Caco-2 (cell line): ENCODE data around the gene FAM131B. TPM values are rescaled to one million over a fixed set of nuclear protein-coding genes. Genes with fewer than 3 reads are reported as not detected.

Experiments
- BruUV-seq: library from RNA; stranded (reverse); fragments of 400-500 nt; replicated peaks from 2 replicates; lab custom pipeline; 2021; lab: Mats Ljungman, UMichigan
- CTCF ChIA-PET: fragments of 300-600 bp; sonication (Branson Sonifier 250); formaldehyde crosslinking; loops from one replicate; lab custom pipeline; 2022; ENCODE audit warnings: antibody characterized with exemption; lab: Charles Lee
- POLR2A ChIA-PET: fragments of 300-600 bp; sonication (Branson Sonifier 250); formaldehyde crosslinking; loops from one replicate; lab custom pipeline; 2022; ENCODE audit warnings: antibody characterized with exemption; lab: Charles Lee
- DNase-seq, 2 experiments: peaks; one replicate each; pipeline versions ENCODE4 v3.0.0 to v3.0.0-alpha.2; 2020 to 2022
- H3K27me3 ChIP-seq: replicated peaks from 2 replicates; pipeline ENCODE4 v1.6.0; 2011; ENCODE audit warnings: low read length; ENCODE audit not compliant: control insufficient read depth, insufficient read depth
- H3K36me3 ChIP-seq: 2 replicates; pipeline ENCODE4 v1.5.1; 2011; ENCODE audit warnings: low read length; ENCODE audit not compliant: control insufficient read depth, insufficient read depth
- H3K4me1 ChIP-seq: fragments of 250-450 bp; sonication (Bioruptor Pico); 2 replicates; pipeline ENCODE4 v1.5.1; 2020; ENCODE audit warnings: mild to moderate bottlenecking
- H3K4me3 ChIP-seq: 2 replicates; pipeline ENCODE4 v1.5.1; 2011; ENCODE audit warnings: low read depth, mild to moderate bottlenecking, control low read depth, low read length
- H3K9me3 ChIP-seq: fragments of 250-450 bp; sonication (Bioruptor Pico); 2 replicates; pipeline ENCODE4 v1.5.1; 2020; ENCODE audit warnings: mild to moderate bottlenecking, moderate library complexity
- H3K27ac Mint-ChIP-seq: one replicate; pipeline ENCODE4 v1.8.0; 2022; ENCODE audit warnings: mixed read lengths; ENCODE audit not compliant: unreplicated experiment
- H3K27me3 Mint-ChIP-seq: one replicate; pipeline ENCODE4 v1.8.0; 2022; ENCODE audit warnings: mixed read lengths; ENCODE audit not compliant: insufficient read depth, unreplicated experiment
- H3K36me3 Mint-ChIP-seq: one replicate; pipeline ENCODE4 v1.8.0; 2022; ENCODE audit warnings: mild to moderate bottlenecking, mixed read lengths; ENCODE audit not compliant: insufficient read depth, unreplicated experiment
- H3K4me1 Mint-ChIP-seq: one replicate; pipeline ENCODE4 v1.8.0; 2022; ENCODE audit warnings: low read depth, mixed read lengths; ENCODE audit not compliant: unreplicated experiment
- H3K4me3 Mint-ChIP-seq: one replicate; pipeline ENCODE4 v1.8.0; 2022; ENCODE audit warnings: mild to moderate bottlenecking, moderate library complexity, mixed read lengths; ENCODE audit not compliant: unreplicated experiment
- H3K9me3 Mint-ChIP-seq: one replicate; pipeline ENCODE4 v1.8.0; 2022; ENCODE audit warnings: mixed read lengths; ENCODE audit not compliant: unreplicated experiment
- CTCF ChIP-seq, 2 experiments: fragments of 200-600 bp in 1 of 2; IDR thresholded peaks; 1 replicate in 1 of 2; 2 replicates in 1 of 2; pipeline versions ENCODE4 v1.5.1 to v1.8.0; 2011 to 2022; ENCODE audit warnings: antibody characterized with exemption in 1 of 2, control low read depth in 1 of 2, inconsistent platforms in 1 of 2, low read depth in 1 of 2, low read length in 1 of 2, mild to moderate bottlenecking in 1 of 2, moderate library complexity in 1 of 2; ENCODE audit not compliant: insufficient read depth in 1 of 2, severe bottlenecking in 1 of 2, unreplicated experiment in 1 of 2
- intact Hi-C: fragments of 100-400 bp; cut with micrococcal nuclease; formaldehyde crosslinking; loops from one replicate; pipeline ENCODE4 v1.10.0; 2022; ENCODE audit not compliant: unreplicated experiment
- total RNA-seq: library from RNA; stranded (reverse); gene quantifications from 2 replicates; pipeline ENCODE4 v1.2.3, GENCODE V29; 2022

FAM131B gene
- total RNA-seq, 1 experiment from 2014 or later = 22.3 TPM

- no peaks in the 10 kb centered on the region for H3K27me3 Mint-ChIP-seq
- peaks cover 64% of the 10 kb centered on the region for H3K36me3 Mint-ChIP-seq
- no peaks in the 10 kb centered on the region for H3K9me3 Mint-ChIP-seq
- ChIA-PET CTCF (no interaction called here), POLR2A (no interaction called here)
- H3K4me3 Mint-ChIP-seq = no peak overlapping the region
- H3K4me1 ChIP-seq = peaks cover 16% of the 10 kb centered on the region; the same call in 1 of the 2 replicates
- no peaks in the 10 kb centered on the region for H3K27me3 ChIP-seq
- no TSS peak for BruUV-seq
- no peaks in the 10 kb centered on the region for H3K9me3 ChIP-seq
- intact Hi-C loops = no loop called here
- peak overlapping the region; percentile 3 for H3K27ac Mint-ChIP-seq
- H3K4me1 Mint-ChIP-seq = peaks cover 6% of the 10 kb centered on the region
- peaks cover 8% of the 10 kb centered on the region for H3K36me3 ChIP-seq
- DNase-seq = no peak
- no peak overlapping the region for H3K4me3 ChIP-seq
- peak in 1 of 2 experiments; percentile 27 for TF ChIP-seq CTCF (IDR thresholded peaks at IDR 0.05; ENCODE audit: insufficient read depth in 1 of 2, low read depth in 1 of 2, low read length in 1 of 2, severe bottlenecking in 1 of 2, unreplicated experiment in 1 of 2)
Measured at GRCh38 chr7:143389316-143390103, 27.0 kb upstream of the FAM131B start.

GRCh38 chr7:143388491-143389101 is 26.1 kb upstream of the FAM131B start:
- no peaks in the 10 kb centered on the region for H3K27me3 ChIP-seq
- H3K4me3 Mint-ChIP-seq = no peak overlapping the region
- peaks cover 8% of the 10 kb centered on the region for H3K36me3 ChIP-seq
- H3K27ac Mint-ChIP-seq = no peak overlapping the region
- no peak overlapping the region for H3K4me3 ChIP-seq
- CTCF ChIA-PET = interaction anchor here (0.8 kb wide), 1 partner anchor 20 kb away, joined by 3 read pairs; the partner anchor contains the start of gene EPHA1
- intact Hi-C loops = no loop called here
- peaks cover 58% of the 10 kb centered on the region for H3K36me3 Mint-ChIP-seq
- no peaks in the 10 kb centered on the region for H3K9me3 Mint-ChIP-seq
- DNase-seq = no peak
- H3K4me1 ChIP-seq = peaks cover 25% of the 10 kb centered on the region
- no peaks in the 10 kb centered on the region for H3K27me3 Mint-ChIP-seq
- peaks cover 6% of the 10 kb centered on the region for H3K4me1 Mint-ChIP-seq
- H3K9me3 ChIP-seq = no peaks in the 10 kb centered on the region
- TF ChIP-seq CTCF (IDR thresholded peaks at IDR 0.05; ENCODE audit: insufficient read depth in 1 of 2, low read depth in 1 of 2, low read length in 1 of 2, severe bottlenecking in 1 of 2, unreplicated experiment in 1 of 2) = no peak
- BruUV-seq = no TSS peak
- POLR2A ChIA-PET = interaction anchor here (0.6 kb wide), 1 partner anchor 327 kb away, joined by 3 read pairs; no protein-coding TSS in a partner anchor

GRCh38 chr7:143388051-143388450 is 25.5 kb upstream of the FAM131B start:
- intact Hi-C loops = no loop called here
- Histone ChIP-seq H3K9me3 (no peaks in the 10 kb centered on the region), H3K27me3 (no peaks in the 10 kb centered on the region), H3K4me3 (no peak overlapping the region), H3K36me3 (peaks cover 8% of the 10 kb centered on the region), H3K4me1 (peaks cover 25% of the 10 kb centered on the region)
- Mint-ChIP-seq H3K4me1 (peaks cover 3% of the 10 kb centered on the region), H3K4me3 (no peak overlapping the region), H3K9me3 (no peaks in the 10 kb centered on the region), H3K36me3 (peaks cover 52% of the 10 kb centered on the region), H3K27me3 (no peaks in the 10 kb centered on the region), H3K27ac (no peak overlapping the region)
- no peak for TF ChIP-seq CTCF (IDR thresholded peaks at IDR 0.05; ENCODE audit: insufficient read depth in 1 of 2, low read depth in 1 of 2, low read length in 1 of 2, severe bottlenecking in 1 of 2, unreplicated experiment in 1 of 2)
- DNase-seq = no peak
- CTCF ChIA-PET = interaction anchor here (0.6 to 0.8 kb wide), 2 partner anchors 14 to 21 kb away, joined by 3 read pairs; partner anchors contain the start of gene EPHA1
- POLR2A ChIA-PET = interaction anchor here (0.6 kb wide), 1 partner anchor 326 kb away, joined by 3 read pairs; no protein-coding TSS in a partner anchor
- BruUV-seq = no TSS peak
